ENCODE results near the gene RNF169.

Gene RNF169

GRCh38 chr11:74863410-74863809 lies 114.8 kb downstream of the RNF169 start:
- no peak overlapping the region for H3K4me2 ChIP-seq (ENCODE audit: low read depth, low read length, poor library complexity, severe bottlenecking)
- H3K9me3 ChIP-seq (ENCODE audit: insufficient read depth, low read length), result peaks cover 25% of the 10 kb centered on the region; the same call in 1 of the 2 replicates
- H3F3A ChIP-seq (ENCODE audit: insufficient read depth), result no peaks in the 10 kb centered on the region
- H3K4me3 ChIP-seq (ENCODE audit: insufficient read depth, low read length, poor library complexity, severe bottlenecking), result no peak overlapping the region
- TF ChIP-seq CTCF (IDR thresholded peaks at IDR 0.05; ENCODE audit: insufficient read depth, low read length, poor library complexity, severe bottlenecking), result no peak
- no peak for TF ChIP-seq EZH2phosphoT487 (conservative IDR thresholded peaks at IDR 0.05; ENCODE audit: low read length)
- no peaks in the 10 kb centered on the region for H3K79me2 ChIP-seq (ENCODE audit: insufficient read depth, low read length)
- H4K20me1 ChIP-seq (ENCODE audit: low read depth, low read length), result no peaks in the 10 kb centered on the region
- no peak overlapping the region for H2AFZ ChIP-seq (ENCODE audit: low read depth, low read length, severe bottlenecking)
- H3K36me3 ChIP-seq (ENCODE audit: low read length), result peaks cover 23% of the 10 kb centered on the region
- no peak overlapping the region for H3K9ac ChIP-seq (ENCODE audit: low read length)
- no peak overlapping the region for H3K27ac ChIP-seq (ENCODE audit: low read depth, low read length)
- H3K27me3 ChIP-seq (ENCODE audit: low read length), result no peaks in the 10 kb centered on the region
- no peaks in the 10 kb centered on the region for H3K9me2 ChIP-seq (replicated peaks; ENCODE audit: insufficient read depth, low read length)

GRCh38 chr11:74866557-74866956 lies 117.9 kb downstream of the RNF169 start:
- Histone ChIP-seq H3K79me2 (ENCODE audit: insufficient read depth, low read length) (no peaks in the 10 kb centered on the region), H3K36me3 (ENCODE audit: low read length) (peaks cover 22% of the 10 kb centered on the region), H3K9me3 (ENCODE audit: insufficient read depth, low read length) (peaks cover 23% of the 10 kb centered on the region; the same call in 1 of the 2 replicates), H2AFZ (ENCODE audit: low read depth, low read length, severe bottlenecking) (no peak overlapping the region), H3K4me2 (ENCODE audit: low read depth, low read length, poor library complexity, severe bottlenecking) (no peak overlapping the region), H3K27me3 (ENCODE audit: low read length) (no peaks in the 10 kb centered on the region), H3K27ac (ENCODE audit: low read depth, low read length) (no peak overlapping the region), H3K9ac (ENCODE audit: low read length) (no peak overlapping the region), H3F3A (ENCODE audit: insufficient read depth) (no peaks in the 10 kb centered on the region), H3K9me2 (replicated peaks; ENCODE audit: insufficient read depth, low read length) (no peaks in the 10 kb centered on the region), H4K20me1 (ENCODE audit: low read depth, low read length) (no peaks in the 10 kb centered on the region), H3K4me3 (ENCODE audit: insufficient read depth, low read length, poor library complexity, severe bottlenecking) (no peak overlapping the region)
- TF ChIP-seq CTCF (IDR thresholded peaks at IDR 0.05; ENCODE audit: insufficient read depth, low read length, poor library complexity, severe bottlenecking) (no peak), EZH2phosphoT487 (conservative IDR thresholded peaks at IDR 0.05; ENCODE audit: low read length) (no peak)

GRCh38 chr11:74870485-74870884 lies 121.8 kb downstream of the RNF169 start:
- H3K36me3 ChIP-seq (ENCODE audit: low read length), result peaks cover 16% of the 10 kb centered on the region; the same call in 1 of the 2 replicates
- H2AFZ ChIP-seq (ENCODE audit: low read depth, low read length, severe bottlenecking), result no peak overlapping the region
- no peaks in the 10 kb centered on the region for H3F3A ChIP-seq (ENCODE audit: insufficient read depth)
- H3K4me3 ChIP-seq (ENCODE audit: insufficient read depth, low read length, poor library complexity, severe bottlenecking), result no peak overlapping the region
- no peak overlapping the region for H3K4me2 ChIP-seq (ENCODE audit: low read depth, low read length, poor library complexity, severe bottlenecking)
- no peak overlapping the region for H3K9ac ChIP-seq (ENCODE audit: low read length)
- no peaks in the 10 kb centered on the region for H3K27me3 ChIP-seq (ENCODE audit: low read length)
- H3K27ac ChIP-seq (ENCODE audit: low read depth, low read length), result no peak overlapping the region
- peaks cover 23% of the 10 kb centered on the region; the same call in 1 of the 2 replicates for H3K9me3 ChIP-seq (ENCODE audit: insufficient read depth, low read length)
- H3K79me2 ChIP-seq (ENCODE audit: insufficient read depth, low read length), result no peaks in the 10 kb centered on the region
- TF ChIP-seq CTCF (IDR thresholded peaks at IDR 0.05; ENCODE audit: insufficient read depth, low read length, poor library complexity, severe bottlenecking) (peak; percentile 37), EZH2phosphoT487 (conservative IDR thresholded peaks at IDR 0.05; ENCODE audit: low read length) (no peak)
- H4K20me1 ChIP-seq (ENCODE audit: low read depth, low read length), result no peaks in the 10 kb centered on the region
- no peaks in the 10 kb centered on the region for H3K9me2 ChIP-seq (replicated peaks; ENCODE audit: insufficient read depth, low read length)

All from SU-DHL-6 (cell line).